Mesenchymal stem cell (in vitro differentiated cells and primary cell): ENCODE data around the gene RIPPLY2.
A peak's percentile ranks its signal among the peaks of the same experiment; 100 is the strongest.

ENCODE experiments used
- DNase-seq: peaks from one replicate; pipeline ENCODE4 v3.0.0-alpha.2; 2013
- H2AFZ ChIP-seq: one replicate; pipeline ENCODE4 v1.6.1; 2013; ENCODE audit warnings: low read depth, mild to moderate bottlenecking, control low read depth, inconsistent platforms, low read length, moderate library complexity
- H2AK5ac ChIP-seq: 2 replicates; pipeline ENCODE4 v1.6.1; 2013; ENCODE audit warnings: low read length, moderate library complexity, mild to moderate bottlenecking, inconsistent platforms; ENCODE audit not compliant: severe bottlenecking
- H2BK120ac ChIP-seq: one replicate; pipeline ENCODE4 v1.6.1; 2013; ENCODE audit warnings: low read depth, mild to moderate bottlenecking, inconsistent platforms, low read length, moderate library complexity
- H2BK12ac ChIP-seq, 2 experiments: one replicate each; pipeline ENCODE4 v1.6.1; 2013; ENCODE audit warnings: inconsistent platforms in 2 of 2, low read length in 2 of 2, mild to moderate bottlenecking in 2 of 2, moderate library complexity in 2 of 2, control low read depth in 1 of 2
- H2BK15ac ChIP-seq: one replicate; pipeline ENCODE4 v1.6.1; 2013; ENCODE audit warnings: mild to moderate bottlenecking, low read depth, inconsistent platforms; ENCODE audit not compliant: poor library complexity, severe bottlenecking
- H2BK5ac ChIP-seq: 2 replicates; pipeline ENCODE4 v1.6.1; 2013; ENCODE audit warnings: low read depth, mild to moderate bottlenecking, low read length, control low read depth, inconsistent platforms; ENCODE audit not compliant: poor library complexity, severe bottlenecking
- H3K14ac ChIP-seq, 2 experiments: one replicate each; pipeline ENCODE4 v1.6.1; 2013; ENCODE audit warnings: inconsistent platforms in 2 of 2, low read length in 2 of 2, control low read depth in 1 of 2, mild to moderate bottlenecking in 1 of 2, moderate library complexity in 1 of 2
- H3K18ac ChIP-seq, 2 experiments: one replicate each; pipeline ENCODE4 v1.6.1; 2013; ENCODE audit warnings: inconsistent platforms in 2 of 2, low read length in 2 of 2, control low read depth in 1 of 2, low read depth in 1 of 2, mild to moderate bottlenecking in 1 of 2
- H3K23ac ChIP-seq, 2 experiments: one replicate each; pipeline ENCODE4 v1.6.1; 2013; ENCODE audit warnings: inconsistent platforms in 2 of 2, low read length in 2 of 2, mild to moderate bottlenecking in 2 of 2, moderate library complexity in 2 of 2, control low read depth in 1 of 2
- H3K27ac ChIP-seq: 2 replicates; pipeline ENCODE4 v1.5.1; 2013; ENCODE audit warnings: mild to moderate bottlenecking, moderate library complexity, low read length, control low read depth, inconsistent platforms; ENCODE audit not compliant: poor library complexity, severe bottlenecking
- H3K27me3 ChIP-seq, 2 experiments: 2 replicates each; pipeline versions ENCODE4 v1.6.1 to v1.7.0; 2013; ENCODE audit warnings: low read length in 2 of 2, mild to moderate bottlenecking in 2 of 2, moderate library complexity in 2 of 2, control low read depth in 1 of 2, inconsistent platforms in 1 of 2; ENCODE audit not compliant: control insufficient read depth in 1 of 2, insufficient read depth in 1 of 2
- H3K36me3 ChIP-seq, 2 experiments: 2 replicates each; pipeline versions ENCODE4 v1.6.1 to v1.7.0; 2013; ENCODE audit warnings: low read length in 2 of 2, control low read depth in 1 of 2, inconsistent platforms in 1 of 2, low read depth in 1 of 2, mild to moderate bottlenecking in 1 of 2; ENCODE audit not compliant: insufficient read depth in 2 of 2, control insufficient read depth in 1 of 2
- H3K4ac ChIP-seq, 2 experiments: one replicate each; pipeline ENCODE4 v1.6.1; 2013; ENCODE audit warnings: inconsistent platforms in 2 of 2, low read length in 2 of 2, mild to moderate bottlenecking in 2 of 2, moderate library complexity in 2 of 2, control low read depth in 1 of 2, low read depth in 1 of 2
- H3K4me1 ChIP-seq: 2 replicates; pipeline ENCODE4 v1.6.1; 2013; ENCODE audit warnings: low read depth, low read length, control low read depth; ENCODE audit not compliant: control insufficient read depth, insufficient read depth
- H3K4me2 ChIP-seq: 2 replicates; pipeline ENCODE4 v1.6.1; 2013; ENCODE audit warnings: low read length, mild to moderate bottlenecking, inconsistent platforms; ENCODE audit not compliant: poor library complexity, severe bottlenecking
- H3K4me3 ChIP-seq, 2 experiments: 2 replicates each; pipeline versions ENCODE4 v1.5.1 to v1.7.0; 2013; ENCODE audit warnings: low read length in 2 of 2, mild to moderate bottlenecking in 2 of 2, control low read depth in 1 of 2, low read depth in 1 of 2; ENCODE audit not compliant: insufficient read depth in 1 of 2
- H3K79me1 ChIP-seq: replicated peaks from 2 replicates; pipeline ENCODE4 v1.6.1; 2013; ENCODE audit warnings: mild to moderate bottlenecking, control low read depth, low read length, inconsistent platforms; ENCODE audit not compliant: poor library complexity, severe bottlenecking
- H3K9ac ChIP-seq: 2 replicates; pipeline ENCODE4 v1.7.0; 2013; ENCODE audit warnings: mild to moderate bottlenecking, low read length, moderate library complexity
- H3K9me3 ChIP-seq: 2 replicates; pipeline ENCODE4 v1.7.0; 2013; ENCODE audit warnings: mild to moderate bottlenecking, low read length; ENCODE audit not compliant: control insufficient read depth
- H4K8ac ChIP-seq: one replicate; pipeline ENCODE4 v1.6.1; 2013; ENCODE audit warnings: inconsistent platforms, mild to moderate bottlenecking, low read length, moderate library complexity
- H4K91ac ChIP-seq: one replicate; pipeline ENCODE4 v1.6.1; 2013; ENCODE audit warnings: mild to moderate bottlenecking, low read length, inconsistent platforms
- WGBS: methylation state at CpG from one replicate; pipeline ENCODE4 v1.1.7; 2013; ENCODE audit warnings: mixed read lengths; 5-methylcytosine and 5-hydroxymethylcytosine counted together

Gene RIPPLY2

GRCh38 chr6:83859410-83860358 is 6.5 kb downstream of the RIPPLY2 start, which contains the start of gene CYB5R4:
Gene CYB5R4 (plus strand): TSS chr6:83859689. CDS start chr6:83859783, 94 bp downstream.
- Histone ChIP-seq H3K27ac (no peak within 1 kb of the TSS), H3K9me3 (no peaks in the 10 kb centered on the region), H2BK15ac (peak within 1 kb of the TSS; percentile 96), H3K4me3 (peak within 1 kb of the TSS; percentile 92 to 97), H3K4me1 (peaks cover 3% of the 10 kb centered on the region), H3K4ac (no peak within 1 kb of the TSS), H3K23ac (no peak within 1 kb of the TSS), H3K9ac (peak within 1 kb of the TSS; percentile 91), H3K36me3 (peaks cover 0 to 7% of the 10 kb centered on the region in 2 experiments), H3K4me2 (peak within 1 kb of the TSS; percentile 89), H4K8ac (peak within 1 kb of the TSS; percentile 80), H4K91ac (peak within 1 kb of the TSS; percentile 75), H2AFZ (peak within 1 kb of the TSS; percentile 92), H3K18ac (peak within 1 kb of the TSS; percentile 22 to 79), H2BK120ac (peak within 1 kb of the TSS; percentile 95), H3K27me3 (peaks cover 4 to 11% of the 10 kb centered on the region in 2 experiments), H2BK12ac (peak within 1 kb of the TSS in 1 of 2 experiments; percentile 10), H3K14ac (peak within 1 kb of the TSS in 1 of 2 experiments; percentile 44), H2BK5ac (no peak within 1 kb of the TSS), H3K79me1 (peaks cover 7% of the 10 kb centered on the region), H2AK5ac (no peak within 1 kb of the TSS)
- WGBS = 1% methylated on average over 51 of the region's 53 CpGs
- DNase-seq = peak; percentile 96

- Histone ChIP-seq H3K23ac (no peak overlapping the region), H3K4me2 (peak overlapping the region; percentile 89), H3K79me1 (peaks cover 7% of the 10 kb centered on the region), H3K4ac (no peak overlapping the region), H3K9ac (peak overlapping the region; percentile 91), H2BK15ac (no peak overlapping the region), H3K4me3 (peak overlapping the region; percentile 92 to 97), H2BK5ac (no peak overlapping the region), H2AFZ (peak overlapping the region; percentile 92), H3K36me3 (peaks cover 0 to 14% of the 10 kb centered on the region in 2 experiments), H2BK120ac (no peak overlapping the region), H4K8ac (no peak overlapping the region), H3K27ac (no peak overlapping the region), H4K91ac (no peak overlapping the region), H3K14ac (no peak overlapping the region), H3K27me3 (peaks cover 0 to 4% of the 10 kb centered on the region in 2 experiments), H3K9me3 (no peaks in the 10 kb centered on the region), H3K4me1 (peaks cover 3% of the 10 kb centered on the region), H3K18ac (no peak overlapping the region), H2AK5ac (no peak overlapping the region), H2BK12ac (no peak overlapping the region)
- DNase-seq = no peak
- WGBS = 59% methylated on average over 5 of the region's 7 CpGs
Measured at GRCh38 chr6:83860359-83860755, 7.2 kb downstream of the RIPPLY2 start.

- peaks cover 3% of the 10 kb centered on the region for H3K4me1 ChIP-seq
- no peak overlapping the region for H3K4ac ChIP-seq
- no peak overlapping the region for H3K14ac ChIP-seq
- 81% methylated on average over 3 of the region's 8 CpGs for whole genome bisulfite sequencing
- H3K9me3 ChIP-seq = no peaks in the 10 kb centered on the region
- no peak overlapping the region for H2BK15ac ChIP-seq
- H3K4me2 ChIP-seq = no peak overlapping the region
- no peak overlapping the region for H3K18ac ChIP-seq
- H3K27me3 ChIP-seq = no peaks in the 10 kb centered on the region
- peaks cover 0 to 19% of the 10 kb centered on the region in 2 experiments for H3K36me3 ChIP-seq
- DNase-seq = no peak
- no peak overlapping the region for H2BK5ac ChIP-seq
- H3K4me3 ChIP-seq = peak overlapping the region in 1 of 2 experiments; percentile 97
- no peak overlapping the region for H2AFZ ChIP-seq
- no peak overlapping the region for H4K91ac ChIP-seq
- no peak overlapping the region for H2BK12ac ChIP-seq
- peaks cover 13% of the 10 kb centered on the region for H3K79me1 ChIP-seq
- no peak overlapping the region for H4K8ac ChIP-seq
- no peak overlapping the region for H3K23ac ChIP-seq
- peak overlapping the region; percentile 91 for H3K9ac ChIP-seq
- no peak overlapping the region for H2AK5ac ChIP-seq
- no peak overlapping the region for H2BK120ac ChIP-seq
- H3K27ac ChIP-seq = no peak overlapping the region
Measured at GRCh38 chr6:83860782-83861495, 7.8 kb downstream of the RIPPLY2 start.
